ENCODE data around the gene MICALL1.

GRCh38 chr22:37942133-37942532 is 36.0 kb downstream of the MICALL1 start:
- TF ChIP-seq, protein P1, sequence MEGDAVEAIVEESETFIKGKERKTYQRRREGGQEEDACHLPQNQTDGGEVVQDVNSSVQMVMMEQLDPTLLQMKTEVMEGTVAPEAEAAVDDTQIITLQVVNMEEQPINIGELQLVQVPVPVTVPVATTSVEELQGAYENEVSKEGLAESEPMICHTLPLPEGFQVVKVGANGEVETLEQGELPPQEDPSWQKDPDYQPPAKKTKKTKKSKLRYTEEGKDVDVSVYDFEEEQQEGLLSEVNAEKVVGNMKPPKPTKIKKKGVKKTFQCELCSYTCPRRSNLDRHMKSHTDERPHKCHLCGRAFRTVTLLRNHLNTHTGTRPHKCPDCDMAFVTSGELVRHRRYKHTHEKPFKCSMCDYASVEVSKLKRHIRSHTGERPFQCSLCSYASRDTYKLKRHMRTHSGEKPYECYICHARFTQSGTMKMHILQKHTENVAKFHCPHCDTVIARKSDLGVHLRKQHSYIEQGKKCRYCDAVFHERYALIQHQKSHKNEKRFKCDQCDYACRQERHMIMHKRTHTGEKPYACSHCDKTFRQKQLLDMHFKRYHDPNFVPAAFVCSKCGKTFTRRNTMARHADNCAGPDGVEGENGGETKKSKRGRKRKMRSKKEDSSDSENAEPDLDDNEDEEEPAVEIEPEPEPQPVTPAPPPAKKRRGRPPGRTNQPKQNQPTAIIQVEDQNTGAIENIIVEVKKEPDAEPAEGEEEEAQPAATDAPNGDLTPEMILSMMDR (IDR thresholded peaks at IDR 0.05) = no peak
- TF ChIP-seq POLR2A (IDR thresholded peaks at IDR 0.05) = no peak
